Measurements from ENCODE around the gene LONP2. TPM values are rescaled to one million over a fixed set of nuclear protein-coding genes. Genes with fewer than 3 reads are reported as not detected.
"Not testable (repeated sequence)": the region's sequence is repeated elsewhere in the genome, so short reads cannot be mapped to it uniquely, and the experiment has no call there.

Gene LONP2
- total RNA-seq, 1 donor from 2014 or later: 74.2 TPM

GRCh38 chr16:48374255-48374654 is 130.2 kb downstream of the LONP2 start:
- intact Hi-C loops (cut with micrococcal nuclease): no loop called here
- DNase-seq (no peak), ATAC-seq (no peak)

DNA sequence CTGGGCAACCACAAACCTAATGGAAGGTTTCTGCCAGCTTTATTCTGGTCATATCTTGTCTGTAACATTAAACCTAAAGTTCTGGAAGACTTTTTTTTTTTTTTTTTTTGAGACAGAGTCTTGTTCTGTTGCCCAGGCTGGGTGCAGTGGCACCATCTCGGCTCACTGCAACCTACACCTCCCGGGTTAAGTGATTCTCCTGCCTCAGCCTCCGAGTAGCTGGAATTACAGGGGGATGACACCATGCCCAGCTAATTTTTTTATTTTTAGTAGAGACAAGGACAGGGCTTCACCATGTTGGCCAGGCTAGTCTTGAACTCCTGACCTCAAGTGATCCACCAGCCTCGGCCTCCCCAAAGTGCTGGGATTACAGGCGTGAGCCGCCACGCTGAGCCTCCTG is 133.2 kb downstream of the LONP2 start:
- DNase-seq; ATAC-seq; intact Hi-C loops (cut with micrococcal nuclease): not testable (repeated sequence)

DNA sequence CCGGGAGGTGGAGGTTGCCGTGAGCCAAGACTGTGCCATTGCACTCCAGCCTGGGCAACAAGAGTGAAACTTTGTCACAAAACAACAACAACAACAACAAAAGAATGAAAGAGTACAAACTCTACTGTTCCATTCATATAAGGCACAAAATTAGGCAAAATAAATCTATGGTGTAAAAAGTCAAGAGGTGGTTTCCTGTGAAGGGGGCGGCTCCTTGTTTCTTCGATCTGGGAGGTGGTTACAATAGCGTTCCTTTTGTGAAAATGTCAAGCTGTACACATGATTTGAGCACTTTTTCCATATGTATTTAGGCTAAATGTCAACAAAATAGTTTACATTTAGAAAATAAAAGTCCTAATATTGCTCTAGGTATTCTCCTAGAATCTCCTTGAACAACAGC is 134.2 kb downstream of the LONP2 start:
- ATAC-seq (no peak), DNase-seq (no peak)
- intact Hi-C loops (cut with micrococcal nuclease): no loop called here

- DNase-seq (no peak), ATAC-seq (peak; percentile 36)
- intact Hi-C loops (cut with micrococcal nuclease): no loop called here
Observed at GRCh38 chr16:48378836-48379235, 134.7 kb downstream of the LONP2 start.

GRCh38 chr16:48381201-48381600 is 137.1 kb downstream of the LONP2 start:
- intact Hi-C loops (cut with micrococcal nuclease): loop anchor here (10.0 kb wide), 1 partner anchor 234 kb away; the partner anchor contains the start of gene N4BP1
- ATAC-seq: no peak
- no peak for DNase-seq

DNA sequence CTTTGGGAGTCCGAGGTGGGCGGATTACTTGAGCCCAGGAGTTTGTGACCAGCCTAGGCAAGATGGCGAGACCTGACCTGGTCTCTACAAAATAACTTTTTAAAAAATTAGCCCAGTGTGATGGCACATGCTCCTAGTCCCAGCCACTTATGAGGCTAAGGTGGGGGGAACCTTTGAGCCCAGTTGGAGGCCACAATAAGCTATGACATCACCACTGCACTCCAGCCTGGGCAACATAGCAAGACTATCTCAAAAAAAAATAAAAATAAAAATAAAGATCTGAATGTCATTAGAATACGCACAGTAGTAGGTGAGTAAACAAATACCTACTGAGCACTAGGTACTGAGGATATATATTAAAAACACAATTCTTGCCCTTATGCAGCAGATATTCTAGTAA is 138.0 kb downstream of the LONP2 start:
- DNase-seq: no peak
- no peak for ATAC-seq
- intact Hi-C loops (cut with micrococcal nuclease): loop anchor here (10.0 kb wide), 1 partner anchor 233 kb away; the partner anchor contains the start of gene N4BP1

DNA sequence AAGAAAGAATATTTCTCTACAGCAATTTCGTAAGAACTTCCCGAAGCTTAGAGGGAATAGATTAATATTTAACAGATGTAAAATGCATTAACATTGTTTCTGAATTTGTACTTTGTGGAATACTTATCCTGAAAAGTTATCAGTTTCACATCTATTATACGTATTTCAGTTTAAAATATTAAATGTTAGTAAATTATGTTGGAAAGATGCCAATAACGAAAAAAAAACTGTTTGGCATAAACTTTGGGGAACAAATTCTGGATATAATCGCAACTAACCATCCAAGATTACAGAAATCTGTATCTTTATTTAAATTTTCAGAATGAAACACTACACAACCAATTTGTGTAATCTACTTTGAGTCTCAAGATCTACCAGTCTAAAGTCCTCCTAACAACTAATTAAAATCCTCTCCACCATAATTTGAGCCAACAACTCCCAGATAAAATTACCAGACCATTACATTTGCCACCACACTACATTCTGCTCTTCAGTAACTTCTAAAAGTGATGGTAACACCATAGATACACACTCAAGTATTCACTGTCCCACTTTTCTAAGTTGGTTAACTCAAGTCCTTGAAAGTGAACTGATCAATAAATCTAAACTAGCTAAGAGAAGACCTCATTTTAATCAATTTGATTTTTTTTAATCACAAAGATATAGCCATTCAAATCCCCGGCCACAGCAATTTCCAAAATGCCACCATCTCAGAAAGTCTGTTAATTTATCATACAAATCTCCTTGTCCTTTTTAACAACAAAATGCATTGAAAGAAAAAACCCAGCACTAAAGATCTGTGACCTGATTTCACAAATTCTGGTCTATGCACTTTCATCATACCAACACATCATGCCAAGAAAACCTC is 139.1 kb downstream of the LONP2 start:
- intact Hi-C loops (cut with micrococcal nuclease): loop anchor here (10.0 kb wide), 1 partner anchor 232 kb away; the partner anchor contains the start of gene N4BP1
- no peak for ATAC-seq

DNA sequence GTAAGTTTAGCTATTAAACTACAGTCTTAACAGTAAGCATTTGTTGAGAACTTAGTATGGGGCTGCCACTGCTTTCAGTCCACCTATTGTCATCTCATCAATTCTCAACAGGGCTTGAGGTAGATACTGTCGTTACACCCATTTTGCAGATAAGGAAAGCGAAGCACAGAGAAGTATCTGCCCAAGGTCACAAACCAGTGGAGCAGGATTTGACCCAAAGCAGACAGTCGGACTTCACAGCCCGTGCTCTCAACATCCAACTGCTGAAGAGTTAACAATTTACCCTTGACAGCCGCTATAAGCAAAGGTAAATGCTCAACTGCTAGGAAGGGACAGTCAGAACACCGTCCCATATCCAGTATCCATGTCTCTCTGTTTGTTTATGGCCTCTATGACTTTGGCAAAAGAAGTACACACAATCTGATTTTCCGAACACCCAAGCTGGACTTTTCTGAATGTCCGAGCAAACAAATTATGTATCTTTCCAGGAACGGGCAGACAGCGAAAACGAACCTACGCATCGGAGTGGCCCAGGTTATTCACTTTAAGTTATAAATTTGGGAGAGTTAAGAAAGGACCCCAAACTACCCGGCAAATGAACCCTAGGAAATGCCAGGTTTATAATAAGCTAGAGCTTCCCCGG is 139.9 kb downstream of the LONP2 start:
- intact Hi-C loops (cut with micrococcal nuclease): loop anchor here (10.0 kb wide), 1 partner anchor 231 kb away; the partner anchor contains the start of gene N4BP1
- ATAC-seq: peak; percentile 8
- no peak for DNase-seq

More for the DNA sequence above, 139.1 kb downstream of the LONP2 start:
- DNase-seq: no peak

GRCh38 chr16:48384520-48385252 is 140.6 kb downstream of the LONP2 start:
- DNase-seq (peak; percentile 83), ATAC-seq (peak; percentile 73)
- intact Hi-C loops (cut with micrococcal nuclease): loop anchor here (10.0 kb wide), 1 partner anchor 230 kb away; the partner anchor contains the start of gene N4BP1

DNA sequence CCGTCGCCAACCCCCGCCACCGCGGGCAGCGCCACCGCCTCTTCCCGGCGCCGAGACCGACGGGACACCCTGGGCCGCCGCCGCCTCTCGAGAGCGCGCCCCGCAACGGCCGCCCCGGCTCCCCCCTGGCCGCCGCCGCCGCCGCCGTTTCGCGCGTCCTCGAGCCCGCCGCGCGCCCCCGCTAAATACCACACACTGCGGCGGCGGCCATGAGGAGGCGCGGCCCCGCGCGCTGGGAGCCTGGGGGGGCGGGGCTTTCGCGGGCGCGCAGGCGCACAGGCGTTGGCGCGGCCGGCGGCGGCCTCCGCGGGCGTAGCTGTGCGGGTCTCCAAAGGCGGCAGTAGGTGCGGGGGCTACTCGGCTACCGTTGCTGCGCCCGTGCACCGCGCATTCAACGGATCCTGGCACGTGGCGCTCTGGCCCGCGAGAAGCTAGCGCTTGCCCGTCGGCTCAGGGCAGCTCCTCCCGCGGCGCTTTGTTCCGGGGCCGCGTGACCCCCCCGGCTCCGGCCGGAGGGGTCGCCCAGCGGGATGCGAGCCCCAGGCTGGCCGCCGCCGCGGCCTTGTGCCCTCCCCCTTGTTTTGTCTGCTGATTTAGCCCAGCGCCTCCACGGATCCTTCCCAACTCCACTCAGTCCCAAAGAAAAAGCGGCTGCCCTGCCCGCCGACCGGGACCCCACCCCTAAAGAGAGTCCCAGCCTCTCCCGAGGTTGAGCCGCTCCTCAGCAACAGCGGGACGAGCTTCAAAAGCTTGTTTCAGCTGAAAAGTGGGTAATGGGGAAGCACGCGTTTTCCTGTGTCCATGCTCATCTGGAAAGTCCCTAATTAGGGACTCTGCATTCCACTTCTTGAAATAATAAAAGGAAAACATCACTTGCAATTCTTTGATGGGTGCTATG is 141.4 kb downstream of the LONP2 start, which contains the start of gene SIAH1:
SIAH1 (minus strand) TSS at position 161 of the 898 bp plus-strand sequence. CDS start 22,985 bp downstream, outside the sequence.
- intact Hi-C loops (cut with micrococcal nuclease): loop anchor here (10.0 kb wide), 1 partner anchor 229 kb away; the partner anchor contains the start of gene N4BP1
- ATAC-seq: peak; percentile 93
- DNase-seq: peak; percentile 94

DNA sequence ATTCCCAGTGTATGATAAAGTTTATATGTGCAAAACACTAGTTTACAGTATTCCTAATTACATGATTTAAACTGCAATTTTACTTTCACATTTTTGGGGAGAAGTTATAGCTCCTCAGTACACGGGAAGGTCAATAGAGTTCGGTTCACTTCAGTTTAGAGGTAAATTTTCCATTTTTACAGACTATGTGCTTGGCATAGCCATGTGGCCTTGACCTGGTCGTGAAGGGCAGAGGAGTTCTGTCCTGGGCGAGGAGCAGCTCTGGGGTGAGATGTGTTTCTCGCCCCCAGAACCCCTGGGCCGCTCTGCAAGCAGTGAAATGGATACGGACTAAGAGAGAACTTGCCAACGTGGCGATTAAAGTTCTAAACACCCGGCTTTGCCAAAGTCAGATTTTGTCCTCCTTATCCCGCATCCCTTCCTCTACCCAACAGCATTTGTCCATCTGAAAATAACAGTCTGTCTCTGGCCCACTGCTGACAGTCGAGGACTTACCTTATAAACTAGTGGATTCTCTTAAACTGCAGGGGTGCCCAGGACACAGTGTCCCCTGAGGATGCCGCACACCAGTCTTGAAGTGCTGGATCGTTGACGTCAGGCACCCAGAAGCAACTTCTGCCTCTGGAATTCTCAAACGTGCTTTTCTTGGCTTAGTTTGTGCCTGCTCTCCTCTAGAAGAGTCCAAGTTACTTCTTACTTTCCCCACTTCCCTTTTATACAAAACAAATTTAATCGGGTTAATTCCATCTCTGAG is 142.6 kb downstream of the LONP2 start:
- intact Hi-C loops (cut with micrococcal nuclease): loop anchor here (10.0 kb wide), 1 partner anchor 228 kb away; the partner anchor contains the start of gene N4BP1
- ATAC-seq (no peak), DNase-seq (no peak)

DNA sequence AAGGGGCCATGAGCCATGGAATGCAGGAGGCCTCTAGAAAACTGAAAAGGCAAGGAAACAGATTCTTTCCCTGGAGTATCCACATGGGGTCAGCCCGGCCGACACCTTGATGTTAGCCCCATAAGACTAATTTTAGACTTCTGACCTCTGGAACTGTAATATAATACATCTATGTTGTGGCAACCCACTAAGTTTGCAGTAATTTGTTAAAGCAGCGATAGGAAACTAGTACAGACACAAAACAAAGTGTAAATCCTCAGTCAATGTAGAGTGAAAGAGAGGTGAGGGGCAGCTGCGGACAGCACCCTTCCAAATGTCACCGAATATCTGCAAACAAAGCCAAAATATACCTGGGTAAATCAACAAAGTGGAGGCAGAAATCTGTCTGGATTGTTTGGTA is 148.3 kb downstream of the LONP2 start:
- no peak for DNase-seq
- no peak for ATAC-seq
- intact Hi-C loops (cut with micrococcal nuclease): no loop called here

- intact Hi-C loops (cut with micrococcal nuclease): no loop called here
- peak; percentile 87 for ATAC-seq
Observed at GRCh38 chr16:48393485-48394354, 149.6 kb downstream of the LONP2 start.

DNA sequence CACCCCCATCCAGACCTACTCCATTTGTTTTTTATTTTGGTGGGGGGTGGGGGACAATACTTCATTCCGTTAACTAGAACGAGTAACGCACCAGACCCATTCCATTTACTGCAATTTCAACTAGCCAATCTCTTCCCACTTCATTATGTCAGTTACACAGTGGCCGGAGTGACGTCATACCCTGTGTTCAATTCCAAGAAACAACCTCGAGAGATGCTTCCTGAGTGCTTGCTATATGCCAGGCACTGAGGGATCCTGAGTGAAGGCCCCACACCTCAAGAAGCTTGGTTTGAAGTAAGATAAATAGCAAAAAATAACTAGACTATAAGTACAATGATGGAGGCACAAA is 150.2 kb downstream of the LONP2 start:
- intact Hi-C loops (cut with micrococcal nuclease): no loop called here
- DNase-seq (no peak), ATAC-seq (no peak)

More at GRCh38 chr16:48393485-48394354, 149.6 kb downstream of the LONP2 start:
- peak; percentile 44 for DNase-seq

- ATAC-seq: peak; percentile 40
- DNase-seq: no peak
- intact Hi-C loops (cut with micrococcal nuclease): no loop called here
Observed at GRCh38 chr16:48395375-48395774, 151.3 kb downstream of the LONP2 start.

- intact Hi-C loops (cut with micrococcal nuclease); ATAC-seq: not testable (repeated sequence)
Observed at GRCh38 chr16:48402547-48402946, 158.4 kb downstream of the LONP2 start.

GRCh38 chr16:48405153-48405552 is 161.1 kb downstream of the LONP2 start:
- ATAC-seq: no peak
- intact Hi-C loops (cut with micrococcal nuclease): no loop called here

More at GRCh38 chr16:48402547-48402946, 158.4 kb downstream of the LONP2 start:
- not testable (repeated sequence) for DNase-seq

More at GRCh38 chr16:48405153-48405552, 161.1 kb downstream of the LONP2 start:
- DNase-seq: no peak

All from left ventricle myocardium superior (tissue), 1 donor.